NCI-H146 treated with DMSO at 0.1 percent for 48 hours (cell line): ENCODE results near the gene CDH18.
"Not testable (repeated sequence)": the region's sequence is repeated elsewhere in the genome, so short reads cannot be mapped to it uniquely, and the experiment has no call there.

ENCODE experiments used
- DNase-seq: peaks from one replicate; lab custom pipeline; 2025; ENCODE audit not compliant: unreplicated experiment; lab: John Stamatoyannopoulos, UW

Gene CDH18

GRCh38 chr5:19862711-19863110 is 125.3 kb downstream of the CDH18 start:
- DNase-seq: no peak

- DNase-seq: no peak
These were observed 129.0 kb downstream of the CDH18 start for GRCh38 chr5:19859020-19859419.

DNA sequence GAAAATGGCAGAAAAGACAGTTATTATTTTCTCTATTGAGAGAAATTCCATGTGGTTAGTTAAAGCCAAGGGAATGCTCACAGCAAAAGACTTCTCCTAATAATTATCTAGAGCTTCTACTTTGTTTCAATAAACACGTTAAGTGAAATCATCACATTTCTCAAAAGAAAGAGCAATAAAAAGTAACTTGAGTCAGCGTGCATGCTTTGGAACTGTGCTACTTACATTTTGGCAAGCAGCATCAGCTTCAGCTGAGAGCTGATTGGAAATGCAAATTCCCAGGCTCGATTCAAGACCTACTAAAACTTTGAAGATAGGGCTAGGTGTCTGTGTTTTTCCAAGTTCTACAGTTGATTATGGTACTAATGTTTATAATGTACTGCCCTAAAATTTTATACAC is 132.1 kb downstream of the CDH18 start:
- no peak for DNase-seq

DNA sequence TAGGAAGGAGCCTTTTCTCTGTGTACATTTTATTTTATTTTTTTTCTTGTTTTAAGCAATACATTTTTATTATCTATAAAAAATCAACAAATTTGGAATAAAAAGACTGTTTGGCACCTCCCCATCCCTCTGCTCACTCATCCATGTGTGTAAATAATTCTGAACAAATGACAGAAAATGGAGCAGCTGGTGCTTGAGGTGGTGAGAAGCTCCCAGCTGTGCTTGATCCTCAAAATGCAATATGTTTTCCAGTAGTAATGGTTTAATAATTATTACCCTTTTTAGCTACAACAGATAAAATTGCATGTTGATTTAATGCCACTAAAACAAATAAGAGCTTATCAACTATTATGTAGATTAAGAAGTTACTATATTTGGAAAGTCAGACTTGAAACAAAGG is 132.5 kb downstream of the CDH18 start:
- DNase-seq: no peak

- no peak for DNase-seq
These were observed 133.0 kb downstream of the CDH18 start for GRCh38 chr5:19855031-19855430.

GRCh38 chr5:19853616-19854240 is 134.3 kb downstream of the CDH18 start:
- no peak for DNase-seq

DNA sequence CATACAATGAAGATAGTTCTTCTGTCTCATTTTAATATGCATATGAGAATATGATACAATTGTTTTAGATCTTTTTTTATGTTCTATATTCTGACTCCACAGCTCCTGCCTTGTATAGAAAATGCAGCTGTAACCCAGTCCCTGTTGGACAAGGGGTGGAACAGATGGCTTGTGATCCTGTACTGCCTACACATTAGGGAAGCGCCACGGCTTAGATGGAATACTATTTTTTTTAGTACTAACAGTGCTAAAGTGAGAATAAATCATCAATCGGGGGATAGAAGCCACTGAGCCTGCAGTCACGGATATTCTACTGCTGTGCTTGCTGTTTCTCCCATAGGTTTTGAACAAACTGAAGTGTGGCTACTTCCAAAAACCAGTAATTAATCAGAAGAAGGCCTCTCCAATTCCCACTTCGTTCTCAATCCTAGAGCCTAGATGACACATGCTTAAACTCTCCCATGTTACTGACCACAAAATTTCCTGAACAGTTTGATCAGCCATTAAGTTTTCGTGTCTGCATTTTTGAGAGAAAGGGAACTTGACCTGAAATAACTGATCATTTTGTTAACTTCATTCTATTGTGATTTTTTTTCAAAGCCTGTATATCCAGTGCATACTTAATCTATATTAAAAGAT is 150.3 kb downstream of the CDH18 start:
- DNase-seq: no peak

- DNase-seq: no peak
These were observed 152.6 kb downstream of the CDH18 start for GRCh38 chr5:19835442-19835841.

DNA sequence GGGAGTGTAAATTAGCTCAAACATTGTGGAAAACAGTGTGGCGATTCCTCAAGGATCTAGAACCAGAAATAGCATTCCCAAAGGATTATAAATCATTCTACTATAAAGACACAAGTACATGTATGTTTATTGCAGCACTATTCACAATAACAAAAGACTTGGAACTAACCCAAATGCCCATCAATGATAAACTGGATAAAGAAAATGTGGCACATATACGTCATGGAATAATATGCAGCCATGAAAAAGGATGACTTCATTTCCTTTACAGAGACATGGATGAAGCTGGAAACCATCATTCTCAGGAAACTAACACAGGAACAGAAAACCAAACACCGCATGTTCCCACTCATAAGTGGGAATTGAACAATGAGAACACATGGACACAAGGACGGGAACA is 175.3 kb downstream of the CDH18 start:
- not testable (repeated sequence) for DNase-seq

DNA sequence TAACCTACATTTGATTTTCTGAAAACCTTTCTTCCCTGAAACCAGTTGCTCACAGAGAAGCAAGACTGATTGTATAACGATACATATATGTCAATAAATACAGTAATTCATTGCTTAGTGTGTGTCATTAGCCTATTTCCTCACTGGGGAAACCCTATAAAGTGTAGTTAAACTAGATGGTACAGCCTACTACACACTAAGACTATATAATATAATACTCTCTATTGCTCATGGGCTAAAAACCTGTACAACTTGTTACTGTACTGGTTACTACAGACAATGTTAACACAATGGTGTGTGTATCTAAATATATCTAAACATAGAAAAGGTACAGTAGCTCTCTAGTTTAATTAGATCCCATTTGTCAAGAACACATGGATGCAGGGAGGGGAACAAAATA is 181.2 kb downstream of the CDH18 start:
- DNase-seq: no peak

- DNase-seq: no peak
These were observed 185.3 kb downstream of the CDH18 start for GRCh38 chr5:19802686-19803085.

DNA sequence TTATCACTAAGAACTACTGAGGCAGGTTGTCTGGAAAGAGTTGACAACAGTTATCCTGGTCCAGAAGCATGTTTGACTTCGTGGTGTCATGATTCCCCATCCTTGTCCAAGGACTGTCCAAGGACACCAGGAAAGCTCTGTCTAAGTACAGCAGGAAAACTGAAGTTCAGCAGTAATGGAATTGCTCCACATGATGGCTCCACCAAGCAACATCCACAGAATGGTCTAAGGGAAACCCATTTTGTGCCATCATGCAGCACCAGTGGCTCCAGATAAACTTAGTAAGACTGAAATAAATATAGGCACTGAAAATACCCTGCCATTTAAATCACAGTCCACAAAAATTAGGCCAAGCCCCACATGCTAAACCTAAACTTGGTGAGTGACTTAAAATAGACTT is 192.8 kb downstream of the CDH18 start:
- DNase-seq: no peak

DNA sequence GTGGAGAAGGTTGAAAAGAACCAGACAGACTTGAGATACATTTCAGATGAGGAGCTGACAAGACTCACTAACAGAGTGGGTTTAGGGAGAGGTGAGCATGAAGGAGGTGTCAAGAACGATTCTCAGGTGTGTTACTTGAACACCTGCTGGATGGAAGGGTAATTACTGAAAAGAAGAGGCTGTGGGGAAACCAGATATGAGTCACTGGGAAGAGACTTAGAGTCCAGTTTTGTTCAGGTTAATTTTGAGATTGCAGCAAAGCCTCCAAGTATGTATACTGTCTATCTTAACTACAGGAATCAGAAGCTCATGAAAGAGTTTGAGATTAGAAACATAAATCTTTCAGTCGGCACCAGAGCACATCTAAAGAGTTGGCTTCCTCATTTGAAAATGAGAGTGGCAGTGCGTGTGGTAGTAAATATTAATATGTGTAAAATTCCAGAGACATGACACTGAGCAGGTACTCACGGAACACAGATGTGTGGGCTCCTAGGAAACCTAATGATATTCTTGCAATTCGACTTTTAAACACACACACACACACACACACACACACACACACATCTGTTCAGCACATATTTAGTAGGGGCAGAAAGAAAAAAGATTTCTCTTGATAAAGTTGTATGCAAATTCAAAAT is 197.1 kb downstream of the CDH18 start:
- DNase-seq: no peak

GRCh38 chr5:19782566-19782965 is 205.4 kb downstream of the CDH18 start:
- no peak for DNase-seq

DNA sequence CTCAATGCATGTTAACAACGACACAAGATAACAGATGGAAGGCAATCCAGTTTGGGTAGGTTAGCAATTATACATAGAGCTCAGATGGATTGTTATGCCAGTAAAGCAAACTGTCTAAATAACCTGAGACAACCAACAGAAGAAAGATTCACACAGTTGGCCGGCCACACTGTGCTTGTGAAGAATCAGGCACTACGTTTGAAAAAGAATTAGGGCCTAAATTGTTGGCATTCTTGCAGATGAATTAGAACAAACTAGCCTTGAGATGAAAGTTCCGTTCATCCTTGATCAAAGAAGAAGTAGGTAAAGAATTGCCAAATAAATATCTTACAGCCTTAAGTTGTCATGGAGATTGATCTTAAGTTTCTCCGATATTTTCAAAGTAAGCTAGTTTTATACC is 210.6 kb downstream of the CDH18 start:
- no peak for DNase-seq

GRCh38 chr5:19776886-19777285 is 211.1 kb downstream of the CDH18 start:
- not testable (repeated sequence) for DNase-seq

GRCh38 chr5:19771174-19771835 is 216.7 kb downstream of the CDH18 start:
- DNase-seq: no peak

DNA sequence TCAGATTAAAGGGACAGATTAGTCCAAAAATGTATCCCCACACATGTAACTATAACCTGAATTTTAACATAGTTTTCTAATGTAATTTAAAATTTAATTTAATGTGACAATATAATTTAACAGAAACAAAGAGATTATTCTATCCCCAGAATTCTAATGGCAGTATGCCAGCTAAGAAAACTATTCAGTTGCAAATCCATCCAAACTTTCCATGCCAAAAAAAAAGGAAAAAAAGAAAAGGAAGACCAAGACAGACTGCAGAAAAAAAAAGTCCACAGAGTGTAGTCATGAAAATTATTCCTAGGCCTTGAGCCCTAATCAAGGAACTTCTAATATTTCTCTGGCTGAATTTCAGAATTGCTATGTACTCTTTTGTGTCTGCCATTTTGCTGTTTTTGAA is 217.6 kb downstream of the CDH18 start:
- no peak for DNase-seq

GRCh38 chr5:19767987-19768386 is 220.0 kb downstream of the CDH18 start:
- no peak for DNase-seq

GRCh38 chr5:19753579-19753978 is 234.4 kb downstream of the CDH18 start:
- DNase-seq: no peak

- no peak for DNase-seq
These were observed 236.7 kb downstream of the CDH18 start for GRCh38 chr5:19751326-19751725.

- no peak for DNase-seq
These were observed 242.8 kb downstream of the CDH18 start for GRCh38 chr5:19745247-19745646.
